ENCODE data around the gene CPNE7. TPM values are rescaled to one million over a fixed set of nuclear protein-coding genes. Genes with fewer than 3 reads are reported as not detected.
"Not testable (repeated sequence)": the region's sequence is repeated elsewhere in the genome, so short reads cannot be mapped to it uniquely, and the experiment has no call there.

CPNE7 gene
- total and polyA plus RNA-seq, 2 experiments from 2014 or later = 1.6 to 2.2 TPM

- H3K27me3 ChIP-seq = peaks cover 3% of the 10 kb centered on the region
- H3K36me3 ChIP-seq = no peaks in the 10 kb centered on the region
- H3K27ac ChIP-seq = no peak overlapping the region
- no peaks in the 10 kb centered on the region for H3K4me1 ChIP-seq (ENCODE audit: low read depth)
- no peak for TF ChIP-seq CTCF (IDR thresholded peaks at IDR 0.05; ENCODE audit: low read depth, low read length)
- no peaks in the 10 kb centered on the region for H3K9me3 ChIP-seq (ENCODE audit: low read depth)
- no peak overlapping the region for H3K4me3 ChIP-seq
- peak in 1 of 2 donors; percentile 57 for DNase-seq (ENCODE audit: low read depth in 1 of 2, low spot score in 1 of 2)
Measured at GRCh38 chr16:89623511-89624261, 48.1 kb downstream of the CPNE7 start.

DNA sequence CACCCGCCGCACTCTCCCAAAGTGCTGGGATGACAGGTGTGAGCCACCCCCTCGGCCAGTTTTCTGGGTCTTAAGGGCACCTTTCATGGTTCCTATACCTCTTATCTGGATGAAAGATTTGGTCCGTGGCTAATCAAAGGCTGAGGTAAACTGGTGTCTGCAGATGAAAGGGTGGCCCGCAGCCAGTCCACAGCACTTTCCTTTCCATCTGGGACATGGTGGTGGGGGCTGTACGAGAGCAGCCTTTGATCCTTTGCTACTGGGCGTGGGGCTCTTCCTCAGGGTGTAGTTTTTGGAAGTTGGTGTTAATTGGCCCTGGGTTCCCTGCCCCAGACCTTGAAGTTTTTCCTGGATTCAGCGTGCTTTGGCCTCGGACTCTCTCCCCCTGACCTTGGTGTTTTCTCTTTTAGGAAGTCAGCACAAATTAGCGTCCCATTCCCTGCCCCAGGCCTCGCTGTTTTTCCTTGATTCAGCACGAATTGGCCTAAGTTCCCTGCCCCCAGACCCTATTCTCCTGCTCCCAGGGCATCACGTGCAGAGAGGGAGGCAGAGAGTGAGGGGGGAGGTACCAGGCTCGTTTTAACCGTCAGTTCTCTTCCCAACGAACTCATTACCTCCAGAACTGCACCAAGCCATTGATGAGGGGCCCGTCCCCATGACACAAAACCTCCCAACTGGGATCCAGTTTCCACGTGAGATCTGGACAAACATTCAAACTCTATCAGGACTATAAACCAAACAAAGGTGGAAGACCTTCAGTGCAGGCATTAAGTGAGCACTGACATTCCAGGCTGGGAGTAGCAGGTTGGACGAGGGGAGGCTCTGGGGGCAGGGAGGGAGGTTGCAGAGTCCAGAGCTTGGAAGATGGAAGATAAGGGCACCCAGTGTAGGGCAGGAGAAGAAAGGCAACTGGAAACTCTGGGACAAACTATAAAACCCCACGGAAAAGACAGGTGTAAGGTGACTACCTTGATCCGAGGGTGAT is 49.5 kb downstream of the CPNE7 start:
- Histone ChIP-seq H3K4me1 (ENCODE audit: low read depth) (no peaks in the 10 kb centered on the region), H3K4me3 (no peak overlapping the region), H3K36me3 (no peaks in the 10 kb centered on the region), H3K9me3 (ENCODE audit: low read depth) (no peaks in the 10 kb centered on the region), H3K27me3 (peaks cover 3% of the 10 kb centered on the region), H3K27ac (no peak overlapping the region)
- TF ChIP-seq CTCF (IDR thresholded peaks at IDR 0.05; ENCODE audit: low read depth, low read length) = no peak
- no peak for DNase-seq (ENCODE audit: low read depth in 1 of 2, low spot score in 1 of 2)

- no peaks in the 10 kb centered on the region for H3K4me1 ChIP-seq (ENCODE audit: low read depth)
- H3K9me3 ChIP-seq (ENCODE audit: low read depth) = no peaks in the 10 kb centered on the region
- no peak overlapping the region for H3K4me3 ChIP-seq
- DNase-seq (ENCODE audit: low read depth in 1 of 2, low spot score in 1 of 2) = no peak
- H3K27ac ChIP-seq = no peak overlapping the region
- H3K27me3 ChIP-seq = peaks cover 12% of the 10 kb centered on the region
- no peaks in the 10 kb centered on the region for H3K36me3 ChIP-seq
- no peak for TF ChIP-seq CTCF (IDR thresholded peaks at IDR 0.05; ENCODE audit: low read depth, low read length)
Measured at GRCh38 chr16:89629827-89630610, 54.5 kb downstream of the CPNE7 start.

GRCh38 chr16:89633064-89633631 is 57.6 kb downstream of the CPNE7 start:
- H3K4me3 ChIP-seq = no peak overlapping the region
- H3K27ac ChIP-seq = no peak overlapping the region
- H3K9me3 ChIP-seq (ENCODE audit: low read depth) = no peaks in the 10 kb centered on the region
- no peaks in the 10 kb centered on the region for H3K36me3 ChIP-seq
- H3K27me3 ChIP-seq = peaks cover 12% of the 10 kb centered on the region
- no peak for TF ChIP-seq CTCF (IDR thresholded peaks at IDR 0.05; ENCODE audit: low read depth, low read length)
- H3K4me1 ChIP-seq (ENCODE audit: low read depth) = no peaks in the 10 kb centered on the region
- DNase-seq (ENCODE audit: low read depth in 1 of 2, low spot score in 1 of 2) = no peak

DNA sequence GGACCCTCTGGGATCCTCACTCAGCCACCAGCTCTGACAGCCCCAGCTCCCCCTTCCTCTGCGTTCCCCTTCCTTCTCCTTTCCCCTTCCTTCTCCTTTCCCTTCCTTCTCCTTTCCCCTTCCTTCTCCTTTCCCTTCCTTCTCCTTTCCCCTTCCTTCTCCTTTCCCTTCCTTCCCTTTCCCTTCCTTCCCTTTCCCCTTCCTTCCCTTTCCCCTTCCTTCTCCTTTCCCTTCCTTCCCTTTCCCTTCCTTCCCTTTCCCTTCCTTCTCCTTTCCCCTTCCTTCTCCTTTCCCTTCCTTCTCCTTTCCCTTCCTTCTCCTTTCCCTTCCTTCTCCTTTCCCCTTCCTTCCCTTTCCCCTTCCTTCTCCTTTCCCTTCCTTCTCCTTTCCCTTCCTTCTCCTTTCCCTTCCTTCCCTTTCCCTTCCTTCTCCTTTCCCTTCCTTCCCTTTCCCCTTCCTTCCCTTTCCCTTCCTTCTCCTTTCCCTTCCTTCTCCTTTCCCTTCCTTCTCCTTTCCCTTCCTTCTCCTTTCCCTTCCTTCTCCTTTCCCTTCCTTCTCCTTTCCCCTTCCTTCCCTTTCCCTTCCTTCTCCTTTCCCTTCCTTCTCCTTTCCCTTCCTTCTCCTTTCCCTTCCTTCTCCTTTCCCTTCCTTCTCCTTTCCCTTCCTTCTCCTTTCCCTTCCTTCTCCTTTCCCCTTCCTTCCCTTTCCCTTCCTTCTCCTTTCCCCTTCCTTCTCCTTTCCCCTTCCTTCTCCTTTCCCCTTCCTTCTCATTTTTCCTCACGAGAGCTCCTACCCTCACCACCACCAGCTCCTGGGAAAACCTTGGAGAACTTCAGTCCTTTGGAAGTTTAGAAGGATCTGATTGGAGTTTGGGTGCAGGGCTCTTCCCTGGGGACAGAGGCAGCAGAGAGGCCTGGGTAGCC is 59.2 kb downstream of the CPNE7 start:
- H3K4me1 ChIP-seq (ENCODE audit: low read depth); DNase-seq (ENCODE audit: low read depth in 1 of 2, low spot score in 1 of 2): not testable (repeated sequence)
- H3K27me3 ChIP-seq = peaks cover 12% of the 10 kb centered on the region

More for the DNA sequence above, 59.2 kb downstream of the CPNE7 start:
- not testable (repeated sequence) for H3K9me3 ChIP-seq (ENCODE audit: low read depth); H3K36me3 ChIP-seq; H3K27ac ChIP-seq; H3K4me3 ChIP-seq

All from cardiac muscle cell (in vitro differentiated cells and primary cell).